K562 (cell line): Measurements from ENCODE around the gene RABGAP1L. TPM values are rescaled to one million over a fixed set of nuclear protein-coding genes. Genes with fewer than 3 reads are reported as not detected.

Experiments
- ATAC-seq: fragments of 200-7000 bp; cut with Tn5 transposase; 3 replicates; pipeline ENCODE4 v1.9.1; 2020; ENCODE audit warnings: moderate library complexity
- BruUV-seq: library from RNA; stranded (reverse); fragments of 400-500 nt; replicated peaks from 2 replicates; lab custom pipeline; 2021; lab: Mats Ljungman, UMichigan
- CTCF ChIA-PET: fragments of 300-600 bp; formaldehyde crosslinking; extraction: SDS; loops from one replicate; lab custom pipeline; 2021; ENCODE audit warnings: low intra/inter-chr PET ratio; lab: Yijun Ruan, JAX
- POLR2A ChIA-PET: fragments of 300-600, 350-650 bp; sonication (Branson Sonifier 250); formaldehyde crosslinking; extraction: SDS; loops from one replicate; lab custom pipeline; 2021; ENCODE audit warnings: antibody characterized with exemption, inconsistent platforms; lab: Yijun Ruan, JAX
- DNase-seq, 4 experiments: peaks; one replicate each; pipeline versions ENCODE4 v3.0.0 to v3.0.0-alpha.2; 2011 to 2018; ENCODE audit warnings: low spot score in 3 of 4, mixed read lengths in 3 of 4; ENCODE audit errors: extremely low read depth in 1 of 4
- FAIRE-seq: peaks from 2 replicates; lab custom pipeline; 2011; peaks lifted over from hg19 to GRCh38; lab: Jason Lieb, UNC
- H2AFZ ChIP-seq: 2 replicates; pipeline ENCODE4 v1.6.0; 2011; ENCODE audit warnings: low read depth, low read length, control low read depth, inconsistent platforms
- H3K27ac ChIP-seq: fragments of 200-600 bp; 3 replicates; pipeline ENCODE4 v1.8.0; 2011; ENCODE audit warnings: low read depth, mild to moderate bottlenecking, control low read depth, inconsistent platforms, low read length, moderate library complexity, mixed read lengths; ENCODE audit errors: extremely low read depth
- H3K27me3 ChIP-seq, 2 experiments: fragments of 300-600 bp in 1 of 2; 2 replicates in 1 of 2; 3 replicates in 1 of 2; pipeline versions ENCODE4 v1.6.0 to v1.8.0; 2011; ENCODE audit warnings: inconsistent platforms in 2 of 2, low read length in 2 of 2, mild to moderate bottlenecking in 1 of 2, mixed read lengths in 1 of 2, moderate library complexity in 1 of 2; ENCODE audit not compliant: control insufficient read depth in 2 of 2, insufficient read depth in 2 of 2
- H3K36me3 ChIP-seq: fragments of 300-600 bp; 3 replicates; pipeline ENCODE4 v1.8.0; 2011; ENCODE audit warnings: mild to moderate bottlenecking, low read length, inconsistent platforms; ENCODE audit not compliant: control insufficient read depth, insufficient read depth
- H3K4me1 ChIP-seq, 2 experiments: fragments of 200-600 bp in 1 of 2; replicated peaks in 1 of 2; 2 replicates in 1 of 2; 3 replicates in 1 of 2; pipeline versions ENCODE4 v1.5.1 to v1.8.0; 2011; ENCODE audit warnings: inconsistent platforms in 2 of 2, low read length in 2 of 2, mild to moderate bottlenecking in 1 of 2, mixed read lengths in 1 of 2, moderate library complexity in 1 of 2; ENCODE audit not compliant: control insufficient read depth in 2 of 2, insufficient read depth in 2 of 2
- H3K4me2 ChIP-seq: 2 replicates; pipeline ENCODE4 v1.6.1; 2011; ENCODE audit warnings: low read length, control low read depth, inconsistent platforms, mixed read lengths; ENCODE audit not compliant: insufficient read depth
- H3K4me3 ChIP-seq: fragments of 200-600 bp; sonication (generic), shearing (Covaris generic); 2 replicates; pipeline ENCODE4 v1.5.1; 2016; ENCODE audit warnings: control low read depth, inconsistent platforms
- H3K79me2 ChIP-seq: fragments of 200-600 bp; 3 replicates; pipeline ENCODE4 v1.8.0; 2011; ENCODE audit warnings: low read length, inconsistent platforms; ENCODE audit not compliant: control insufficient read depth, insufficient read depth
- H3K9ac ChIP-seq, 2 experiments: 2 replicates each; pipeline versions ENCODE4 v1.6.0 to v1.6.1; 2011; ENCODE audit warnings: low read depth in 2 of 2, low read length in 2 of 2, control low read depth in 1 of 2, inconsistent platforms in 1 of 2, mild to moderate bottlenecking in 1 of 2, mixed read lengths in 1 of 2; ENCODE audit not compliant: insufficient read depth in 1 of 2
- H3K9me1 ChIP-seq: one replicate; pipeline ENCODE4 v1.6.0; 2011; ENCODE audit warnings: inconsistent platforms, mild to moderate bottlenecking, low read length, moderate library complexity; ENCODE audit not compliant: control insufficient read depth, insufficient read depth
- H3K9me3 ChIP-seq: replicated peaks from 2 replicates; pipeline ENCODE4 v1.5.1; 2011; ENCODE audit warnings: low read depth, low read length, inconsistent platforms; ENCODE audit not compliant: control insufficient read depth, insufficient read depth
- H4K20me1 ChIP-seq: replicated peaks from 2 replicates; pipeline ENCODE4 v1.6.1; 2011; ENCODE audit warnings: low read length, inconsistent platforms, mixed read lengths; ENCODE audit not compliant: control insufficient read depth, insufficient read depth
- CLOCK ChIP-seq: fragments of 250-450 bp; sonication (Bioruptor Pico); IDR thresholded peaks from 2 replicates; pipeline ENCODE4 v1.4.0; 2020; ENCODE audit warnings: mild to moderate bottlenecking, moderate library complexity, borderline replicate concordance
- CUX1 ChIP-seq: fragments of 200-800 bp; sonication (Bioruptor generic); IDR thresholded peaks from 2 replicates; pipeline ENCODE4 v1.6.1; 2016; ENCODE audit warnings: missing genetic modification characterization, missing compliant biosample characterization
- EP300 ChIP-seq: IDR thresholded peaks from 2 replicates; pipeline ENCODE4 v1.6.1; 2012; ENCODE audit warnings: low read length, improper control_type of control experiment
- ZNF41 ChIP-seq: fragments of 250-450 bp; sonication (Bioruptor Pico); conservative IDR thresholded peaks from 2 replicates; pipeline ENCODE4 v1.4.0; 2020; ENCODE audit warnings: mild to moderate bottlenecking
- ZNF830 ChIP-seq: fragments of 250-450 bp; sonication (Bioruptor Pico); IDR thresholded peaks from 2 replicates; pipeline ENCODE4 v1.5.0; 2021; ENCODE audit warnings: mild to moderate bottlenecking
- WGBS: fragments of 100-300 bp; shearing (Covaris generic); methylation state at CpG from one replicate; pipeline ENCODE4 v1.1.6; 2016; ENCODE audit warnings: low coverage, mixed read lengths; ENCODE audit not compliant: insufficient coverage; ENCODE audit errors: missing lambda C conversion rate; 5-methylcytosine and 5-hydroxymethylcytosine counted together
- in situ Hi-C: fragments of 300-500 bp; cut with MboI; formaldehyde crosslinking; loops from 4 replicates; pipeline ENCODE4 v1.15.0; 2018; ENCODE audit warnings: inconsistent platforms, mixed read lengths
- intact Hi-C: fragments of 100-400 bp; cut with micrococcal nuclease; formaldehyde crosslinking; loops from 2 replicates; pipeline ENCODE4 v1.14.2; 2022
- polyA plus RNA-seq, 8 experiments: library from polyadenylated mRNA; depleted of rRNA in 4 of 8; stranded (reverse) in 5 of 8; unstranded in 3 of 8; fragments of >200 nt; fragmentation: Nextera tagmentation in 2 of 8; fragmentation: Illumina TruSeq in 1 of 8; extraction: Ambion mirVana in 2 of 8; extraction: Trizol in 1 of 8; gene quantifications; 2 replicates each; pipeline versions ENCODE4 v1.2.1 to v1.2.3, GENCODE V29; 2011 to 2014; ENCODE audit warnings: inconsistent platforms in 1 of 8, missing spikeins in 1 of 8
- total RNA-seq, 7 experiments: library from RNA; depleted of rRNA in 6 of 7; stranded (reverse); fragments of >200 nt in 6 of 7; fragmentation: Illumina TruSeq in 2 of 7; extraction: Trizol in 2 of 7; gene quantifications; 2 replicates each; pipeline versions ENCODE4 v1.2.1 to v1.2.3, GENCODE V29; 2011 to 2021; ENCODE audit warnings: low replicate concordance in 1 of 7

Gene RABGAP1L
- total and polyA plus RNA-seq, 9 of the 15 experiments (the other 6 are each of a cell fraction or from before 2014, with no cell fraction given): 16.5 to 44.9 (median 26.7) TPM

- ChIA-PET CTCF (no interaction called here), POLR2A (interaction anchor here (0.9 to 1.9 kb wide), 2 partner anchors 14 to 19 kb away, joined by 3 to 4 read pairs; no protein-coding TSS in a partner anchor)
- 36% methylated on average over 3 of the region's 3 CpGs for WGBS
Observed at GRCh38 chr1:174550296-174550695, 391.0 kb downstream of the RABGAP1L start.

More at GRCh38 chr1:174550296-174550695, 391.0 kb downstream of the RABGAP1L start:
- TF ChIP-seq CUX1 (CRISPR knock-in tag) (no peak), ZNF41 (CRISPR knock-in tag) (no peak), EP300 (no peak), CLOCK (CRISPR knock-in tag) (no peak), ZNF830 (CRISPR knock-in tag) (no peak)
- Histone ChIP-seq H3K9ac (no peak overlapping the region), H3K4me1 (no peaks in the 10 kb centered on the region), H3K4me2 (no peak overlapping the region), H3K9me3 (no peaks in the 10 kb centered on the region), H3K9me1 (no peaks in the 10 kb centered on the region), H4K20me1 (no peaks in the 10 kb centered on the region), H2AFZ (no peak overlapping the region), H3K27ac (no peak overlapping the region), H3K27me3 (no peaks in the 10 kb centered on the region), H3K4me3 (no peak overlapping the region), H3K36me3 (no peaks in the 10 kb centered on the region), H3K79me2 (no peaks in the 10 kb centered on the region)
- intact Hi-C loops (no loop called here), in situ Hi-C loops (no loop called here)
- no TSS peak for BruUV-seq
- no peak for ATAC-seq
- no peak for DNase-seq
- FAIRE-seq: no peak
